ENCODE results near the gene MRPS21.

- TF ChIP-seq POLR2A (IDR thresholded peaks at IDR 0.05), result no peak
- no peak for TF ChIP-seq CTCF (IDR thresholded peaks at IDR 0.05)
These were observed 25.3 kb upstream of the MRPS21 start for GRCh38 chr1:150268340-150268704.

Measured in ovary (tissue), 3 donors.